Spleen (tissue), 11 donors: ENCODE results near the gene MIS12. TPM values are rescaled to one million over a fixed set of nuclear protein-coding genes. Genes with fewer than 3 reads are reported as not detected.

ENCODE experiments used
- DNase-seq: peaks from one replicate; pipeline ENCODE4 v3.0.0-alpha.2; 2020
- H3K27ac ChIP-seq, 8 donors: fragments of 200-600 bp; sonication (generic) in 7 of 8; 1 replicate in 4 of 8; 2 replicates in 4 of 8; pipeline versions ENCODE4 v1.5.0 to v1.8.0; 2016 to 2021; ENCODE audit warnings: inconsistent platforms in 4 of 8, mild to moderate bottlenecking in 4 of 8, moderate library complexity in 1 of 8
- H3K27me3 ChIP-seq, 7 donors: fragments of 200-600 bp; sonication (generic) in 6 of 7; replicated peaks in 1 of 7; 1 replicate in 4 of 7; 2 replicates in 3 of 7; pipeline versions ENCODE4 v1.5.0 to v1.8.0; 2016 to 2021; ENCODE audit warnings: inconsistent platforms in 3 of 7, mild to moderate bottlenecking in 1 of 7
- H3K36me3 ChIP-seq, 6 donors: fragments of 200-600 bp; sonication (generic) in 5 of 6; 1 replicate in 4 of 6; 2 replicates in 2 of 6; pipeline versions ENCODE4 v1.5.0 to v1.8.0; 2016 to 2021; ENCODE audit warnings: inconsistent platforms in 2 of 6
- H3K4me1 ChIP-seq, 6 donors: fragments of 200-600 bp; sonication (generic) in 5 of 6; 1 replicate in 3 of 6; 2 replicates in 3 of 6; pipeline versions ENCODE4 v1.5.0 to v1.8.0; 2016 to 2021; ENCODE audit warnings: inconsistent platforms in 3 of 6
- H3K4me3 ChIP-seq, 8 donors: fragments of 200-600 bp; sonication (generic) in 7 of 8; 1 replicate in 4 of 8; 2 replicates in 4 of 8; pipeline versions ENCODE4 v1.5.0 to v1.8.0; 2016 to 2021; ENCODE audit warnings: inconsistent platforms in 4 of 8, mild to moderate bottlenecking in 4 of 8, moderate library complexity in 2 of 8
- H3K9me3 ChIP-seq, 8 donors: fragments of 200-600 bp; sonication (generic) in 7 of 8; 1 replicate in 4 of 8; 2 replicates in 4 of 8; pipeline versions ENCODE4 v1.5.0 to v1.8.0; 2016 to 2021; ENCODE audit warnings: inconsistent platforms in 4 of 8
- POLR2A ChIP-seq, 3 donors: fragments of 450-650 bp; IDR thresholded peaks; one replicate each; pipeline ENCODE4 v1.5.1; 2017; ENCODE audit warnings: antibody characterized with exemption in 3 of 3, mild to moderate bottlenecking in 1 of 3
- POLR2AphosphoS5 ChIP-seq, 3 donors: sonication (generic); formaldehyde crosslinking; IDR thresholded peaks; one replicate each; pipeline ENCODE4 v1.5.1; 2017; ENCODE audit warnings: antibody characterized with exemption in 3 of 3
- WGBS, 5 donors: extraction: QIAGEN DNeasy Blood & Tissue Kit in 3 of 5; methylation state at CpG; one replicate each; pipeline versions ENCODE4 v1.1.5 to v1.1.7; 2013 to 2018; 5-methylcytosine and 5-hydroxymethylcytosine counted together
- intact Hi-C: fragments of 100-400 bp; cut with DNase I; formaldehyde crosslinking; loops from one replicate; pipeline ENCODE4 v1.15.0; 2023; ENCODE audit warnings: low total_unique reads
- polyA plus RNA-seq, 3 donors: library from polyadenylated mRNA; stranded (reverse); fragments of 200-250 nt; gene quantifications; one replicate each; pipeline ENCODE4 v1.2.1, GENCODE V29; 2013
- total RNA-seq, 7 donors: library from RNA; depleted of rRNA in 3 of 7; stranded (reverse); fragments of >200 nt in 3 of 7; fragmentation: NEBNext Ultra II Directional in 4 of 7; extraction: Animal tissue kit (Norgen Biotek cat#: 25700) in 4 of 7; gene quantifications; one replicate each; pipeline versions ENCODE4 v1.1.0 to v1.2.1, GENCODE V29; 2016 to 2021
- TF ChIP-seq, protein P1 (sequence below), 11 experiments: fragments of 200-600 bp in 7 of 11; fragments of 450-650 bp in 4 of 11; sonication (generic) in 4 of 11; IDR thresholded peaks in 8 of 11; conservative IDR thresholded peaks in 3 of 11; 1 replicate in 7 of 11; 2 replicates in 4 of 11; pipeline versions ENCODE4 v1.4.0 to v1.8.0; 2016 to 2021; ENCODE audit warnings: antibody characterized with exemption in 11 of 11, inconsistent platforms in 4 of 11, mild to moderate bottlenecking in 1 of 11
- donor health status: healthy with polysubstance abuse.
- donor health status: DM: no; HTN: no; CAD: no; lungs with moderate emphysema.
- donor health status: DM: no; HTN: no; CAD: no.
- donor health status: Bipolar disorder and iron deficiency.
- donor health status: healthy.
- donor health status: DM: no; HTN: no; CAD: no.
- donor health status: DM: yes; HTN: yes; CAD: no.

The MIS12 gene
- total and polyA plus RNA-seq, 10 donors, result 15.5 to 46.3 (median 20.5) TPM

- 86 to 92% (median 88%) methylated on average over 7 of the region's 7 CpGs for whole genome bisulfite sequencing, 5 donors
These were observed 54.0 kb downstream of the MIS12 start for GRCh38 chr17:5540321-5540720.

More at GRCh38 chr17:5540321-5540720, 54.0 kb downstream of the MIS12 start:
- H3K36me3 ChIP-seq, result peaks cover 0 to 97% (median 77%) of the 10 kb centered on the region in 6 donors
- no peaks in the 10 kb centered on the region for H3K27me3 ChIP-seq
- no peaks in the 10 kb centered on the region for H3K9me3 ChIP-seq
- no peak for TF ChIP-seq POLR2A (IDR thresholded peaks at IDR 0.05)
- TF ChIP-seq, protein P1, sequence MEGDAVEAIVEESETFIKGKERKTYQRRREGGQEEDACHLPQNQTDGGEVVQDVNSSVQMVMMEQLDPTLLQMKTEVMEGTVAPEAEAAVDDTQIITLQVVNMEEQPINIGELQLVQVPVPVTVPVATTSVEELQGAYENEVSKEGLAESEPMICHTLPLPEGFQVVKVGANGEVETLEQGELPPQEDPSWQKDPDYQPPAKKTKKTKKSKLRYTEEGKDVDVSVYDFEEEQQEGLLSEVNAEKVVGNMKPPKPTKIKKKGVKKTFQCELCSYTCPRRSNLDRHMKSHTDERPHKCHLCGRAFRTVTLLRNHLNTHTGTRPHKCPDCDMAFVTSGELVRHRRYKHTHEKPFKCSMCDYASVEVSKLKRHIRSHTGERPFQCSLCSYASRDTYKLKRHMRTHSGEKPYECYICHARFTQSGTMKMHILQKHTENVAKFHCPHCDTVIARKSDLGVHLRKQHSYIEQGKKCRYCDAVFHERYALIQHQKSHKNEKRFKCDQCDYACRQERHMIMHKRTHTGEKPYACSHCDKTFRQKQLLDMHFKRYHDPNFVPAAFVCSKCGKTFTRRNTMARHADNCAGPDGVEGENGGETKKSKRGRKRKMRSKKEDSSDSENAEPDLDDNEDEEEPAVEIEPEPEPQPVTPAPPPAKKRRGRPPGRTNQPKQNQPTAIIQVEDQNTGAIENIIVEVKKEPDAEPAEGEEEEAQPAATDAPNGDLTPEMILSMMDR (IDR thresholded peaks at IDR 0.05 in 8 of 11, conservative IDR thresholded peaks at IDR 0.05 in 3 of 11), result no peak
- no peak for TF ChIP-seq POLR2AphosphoS5 (IDR thresholded peaks at IDR 0.05)
- DNase-seq, result no peak
- intact Hi-C loops, result no loop called here
- H3K4me3 ChIP-seq, result no peak overlapping the region
- H3K27ac ChIP-seq, result no peak overlapping the region
- no peaks in the 10 kb centered on the region for H3K4me1 ChIP-seq

Other genes with a start within 250 kb of the MIS12 start
- gene RABEP1, start 204.3 kb upstream of the MIS12 start, total RNA-seq, result 10 to 100 TPM; 47.4 to 58.0 (median 52.7) TPM
- gene RABEP1, start 204.3 kb upstream of the MIS12 start, polyA plus RNA-seq, result 10 to 100 TPM; 17.1 to 22.9 (median 20.5) TPM
- gene NUP88, start 66.9 kb upstream of the MIS12 start, total RNA-seq, result 100 to 1,000 TPM in 2 of 7 donors, 10 to 100 TPM in 5; 67.8 to 107 (median 78.5) TPM
- 100 to 1,000 TPM in 2 of 3 donors, 10 to 100 TPM in 1; 89.3 to 131 (median 130) TPM for gene NUP88, start 66.9 kb upstream of the MIS12 start, polyA plus RNA-seq
- gene RPAIN, start 66.4 kb upstream of the MIS12 start, total RNA-seq, result 10 to 100 TPM; 30.3 to 52.3 (median 40.5) TPM
- gene RPAIN, start 66.4 kb upstream of the MIS12 start, polyA plus RNA-seq, result 10 to 100 TPM; 34.1 to 37.3 (median 34.5) TPM
- gene C1QBP, start 47.4 kb upstream of the MIS12 start, total RNA-seq, result 100 to 1,000 TPM in 1 of 7 donors, 10 to 100 TPM in 6; 63.9 to 111 (median 82.2) TPM
- 100 to 1,000 TPM; 157 to 188 (median 166) TPM for gene C1QBP, start 47.4 kb upstream of the MIS12 start, polyA plus RNA-seq
- gene DHX33, start 17.6 kb upstream of the MIS12 start, total RNA-seq, result 10 to 100 TPM in 6 of 7 donors, 1 to 10 TPM in 1; 9.8 to 13.7 (median 12.1) TPM
- gene DHX33, start 17.6 kb upstream of the MIS12 start, polyA plus RNA-seq, result 1 to 10 TPM; 4.1 to 5.8 (median 5.5) TPM
- gene DERL2, start 388 bp upstream of the MIS12 start, total RNA-seq, result 10 to 100 TPM; 37.1 to 55.9 (median 49.3) TPM
- gene DERL2, start 388 bp upstream of the MIS12 start, polyA plus RNA-seq, result 10 to 100 TPM; 54.5 to 67.7 (median 62.3) TPM
- 100 to 1,000 TPM in 2 of 7 donors, 10 to 100 TPM in 5; 71.1 to 145 (median 79.0) TPM for gene NLRP1, start 97.9 kb downstream of the MIS12 start, total RNA-seq
- 10 to 100 TPM; 34.7 to 68.1 (median 62.0) TPM for gene NLRP1, start 97.9 kb downstream of the MIS12 start, polyA plus RNA-seq